Measurements from ENCODE around the gene XPR1. TPM values are rescaled to one million over a fixed set of nuclear protein-coding genes. Genes with fewer than 3 reads are reported as not detected.

XPR1 gene
- total RNA-seq, 1 donor = 25.7 TPM

DNA sequence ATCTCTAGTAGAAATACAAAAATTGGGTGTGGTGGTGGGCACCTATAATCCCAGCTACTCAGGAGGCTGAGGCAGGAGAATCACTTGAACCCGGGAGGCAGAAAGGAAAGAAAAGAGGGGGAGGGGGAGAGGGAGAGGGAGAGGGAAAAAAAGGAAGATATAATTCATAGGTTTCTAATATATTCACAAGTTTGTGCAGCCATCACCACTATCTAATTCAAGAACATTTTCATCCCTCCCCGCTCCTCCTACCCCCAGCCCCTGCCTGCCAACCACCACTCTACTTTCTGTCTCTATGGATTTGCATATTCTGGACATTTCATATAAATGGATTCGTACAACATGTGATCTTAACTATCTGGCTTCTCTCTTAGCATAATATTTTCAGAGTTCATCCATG, 147.8 kb downstream of the XPR1 start:
- Histone ChIP-seq H3K4me2 (ENCODE audit: insufficient read depth, low read length) (no peak overlapping the region), H3K4me3 (ENCODE audit: insufficient read depth, low read length) (no peak overlapping the region), H3K4me1 (ENCODE audit: insufficient read depth, low read length) (peaks cover under 1% of the 10 kb centered on the region), H3K27ac (ENCODE audit: low read depth, low read length) (no peak overlapping the region), H2AFZ (ENCODE audit: low read length) (no peak overlapping the region), H3K36me3 (ENCODE audit: insufficient read depth, low read length) (no peaks in the 10 kb centered on the region), H3K9me3 (ENCODE audit: low read depth, low read length) (no peaks in the 10 kb centered on the region), H4K20me1 (ENCODE audit: insufficient read depth, low read length) (no peaks in the 10 kb centered on the region), H3K27me3 (ENCODE audit: insufficient read depth, low read length) (no peaks in the 10 kb centered on the region), H3K79me2 (ENCODE audit: insufficient read depth, low read length) (peaks cover 3% of the 10 kb centered on the region)
- DNase-seq (ENCODE audit: insufficient read length, low spot score, missing footprints) = no peak
- TF ChIP-seq, protein P1, sequence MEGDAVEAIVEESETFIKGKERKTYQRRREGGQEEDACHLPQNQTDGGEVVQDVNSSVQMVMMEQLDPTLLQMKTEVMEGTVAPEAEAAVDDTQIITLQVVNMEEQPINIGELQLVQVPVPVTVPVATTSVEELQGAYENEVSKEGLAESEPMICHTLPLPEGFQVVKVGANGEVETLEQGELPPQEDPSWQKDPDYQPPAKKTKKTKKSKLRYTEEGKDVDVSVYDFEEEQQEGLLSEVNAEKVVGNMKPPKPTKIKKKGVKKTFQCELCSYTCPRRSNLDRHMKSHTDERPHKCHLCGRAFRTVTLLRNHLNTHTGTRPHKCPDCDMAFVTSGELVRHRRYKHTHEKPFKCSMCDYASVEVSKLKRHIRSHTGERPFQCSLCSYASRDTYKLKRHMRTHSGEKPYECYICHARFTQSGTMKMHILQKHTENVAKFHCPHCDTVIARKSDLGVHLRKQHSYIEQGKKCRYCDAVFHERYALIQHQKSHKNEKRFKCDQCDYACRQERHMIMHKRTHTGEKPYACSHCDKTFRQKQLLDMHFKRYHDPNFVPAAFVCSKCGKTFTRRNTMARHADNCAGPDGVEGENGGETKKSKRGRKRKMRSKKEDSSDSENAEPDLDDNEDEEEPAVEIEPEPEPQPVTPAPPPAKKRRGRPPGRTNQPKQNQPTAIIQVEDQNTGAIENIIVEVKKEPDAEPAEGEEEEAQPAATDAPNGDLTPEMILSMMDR (IDR thresholded peaks at IDR 0.05; ENCODE audit: extremely low read depth, low read depth, low read length) = no peak

DNA sequence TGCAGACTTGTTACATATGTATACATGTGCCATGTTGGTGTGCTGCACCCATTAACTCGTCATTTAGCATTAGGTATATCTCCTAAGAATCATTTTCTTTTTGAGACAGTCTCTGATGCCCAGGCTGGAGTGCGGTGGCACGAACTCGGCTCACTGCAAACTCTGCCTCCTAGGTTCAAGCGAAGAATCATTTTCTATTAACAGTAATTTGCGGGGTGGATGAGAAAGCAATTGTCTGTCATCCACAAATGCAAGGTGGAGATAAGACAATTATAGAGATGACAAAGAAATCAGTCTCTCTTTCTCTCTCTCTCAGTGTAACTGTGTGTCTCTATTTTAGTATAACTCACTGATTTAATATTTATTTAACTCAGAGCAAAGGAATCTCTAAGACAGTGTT, 149.9 kb downstream of the XPR1 start:
- DNase-seq (ENCODE audit: insufficient read length, low spot score, missing footprints) = no peak
- Histone ChIP-seq H3K79me2 (ENCODE audit: insufficient read depth, low read length) (no peaks in the 10 kb centered on the region), H3K9me3 (ENCODE audit: low read depth, low read length) (no peaks in the 10 kb centered on the region), H2AFZ (ENCODE audit: low read length) (no peak overlapping the region), H3K27me3 (ENCODE audit: insufficient read depth, low read length) (no peaks in the 10 kb centered on the region), H3K4me1 (ENCODE audit: insufficient read depth, low read length) (peaks cover 7% of the 10 kb centered on the region), H3K4me2 (ENCODE audit: insufficient read depth, low read length) (no peak overlapping the region), H3K36me3 (ENCODE audit: insufficient read depth, low read length) (no peaks in the 10 kb centered on the region), H4K20me1 (ENCODE audit: insufficient read depth, low read length) (no peaks in the 10 kb centered on the region), H3K27ac (ENCODE audit: low read depth, low read length) (no peak overlapping the region), H3K4me3 (ENCODE audit: insufficient read depth, low read length) (no peak overlapping the region)
- TF ChIP-seq, protein P1 (IDR thresholded peaks at IDR 0.05; ENCODE audit: extremely low read depth, low read depth, low read length) = no peak

DNA sequence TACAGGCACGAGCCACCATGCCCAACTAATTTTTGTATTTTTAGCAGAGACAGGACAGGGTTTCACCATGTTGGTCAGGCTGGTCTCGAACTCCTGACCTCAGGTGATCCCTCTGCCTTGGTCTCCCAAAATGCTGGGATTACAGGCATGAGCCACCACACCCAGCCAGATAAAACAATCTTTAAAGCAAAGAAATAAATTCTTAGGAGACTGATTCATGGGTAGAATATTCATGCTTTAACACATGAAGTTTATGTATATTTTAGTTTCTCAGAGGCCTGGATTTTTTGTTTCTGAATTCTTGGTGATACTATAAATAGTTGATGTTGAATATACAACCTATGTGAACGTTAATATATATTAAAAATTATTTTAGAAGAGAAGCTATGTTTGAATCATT, 153.5 kb downstream of the XPR1 start:
- Histone ChIP-seq H4K20me1 (ENCODE audit: insufficient read depth, low read length) (no peaks in the 10 kb centered on the region), H3K79me2 (ENCODE audit: insufficient read depth, low read length) (no peaks in the 10 kb centered on the region), H3K27me3 (ENCODE audit: insufficient read depth, low read length) (no peaks in the 10 kb centered on the region), H2AFZ (ENCODE audit: low read length) (no peak overlapping the region), H3K36me3 (ENCODE audit: insufficient read depth, low read length) (no peaks in the 10 kb centered on the region), H3K4me2 (ENCODE audit: insufficient read depth, low read length) (no peak overlapping the region), H3K27ac (ENCODE audit: low read depth, low read length) (peak overlapping the region; percentile 28), H3K4me3 (ENCODE audit: insufficient read depth, low read length) (no peak overlapping the region), H3K4me1 (ENCODE audit: insufficient read depth, low read length) (peaks cover 7% of the 10 kb centered on the region), H3K9me3 (ENCODE audit: low read depth, low read length) (no peaks in the 10 kb centered on the region)
- peak; percentile 1 for DNase-seq (ENCODE audit: insufficient read length, low spot score, missing footprints)
- TF ChIP-seq, protein P1 (IDR thresholded peaks at IDR 0.05; ENCODE audit: extremely low read depth, low read depth, low read length) = no peak

DNA sequence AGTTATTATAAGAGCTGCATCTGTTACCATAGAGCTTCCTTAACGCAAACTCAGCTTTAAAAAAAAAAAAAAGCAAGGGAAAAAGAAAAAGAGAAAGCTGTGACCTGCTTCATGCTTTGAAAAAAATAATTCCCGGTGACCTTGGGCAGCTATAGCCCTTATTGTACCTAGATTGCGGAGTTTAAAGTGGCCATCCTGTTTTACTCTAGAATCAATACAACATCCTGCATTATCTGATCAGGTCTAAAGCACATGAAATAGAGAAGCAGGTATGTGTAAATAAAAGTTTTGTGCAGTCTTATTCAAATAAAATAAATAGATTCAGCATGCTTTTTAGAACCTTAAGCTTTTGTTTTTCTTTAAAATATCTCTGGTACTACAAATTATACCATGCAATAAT, 154.1 kb downstream of the XPR1 start:
- H3K79me2 ChIP-seq (ENCODE audit: insufficient read depth, low read length) = no peaks in the 10 kb centered on the region
- DNase-seq (ENCODE audit: insufficient read length, low spot score, missing footprints) = no peak
- no peak overlapping the region for H3K4me2 ChIP-seq (ENCODE audit: insufficient read depth, low read length)
- no peaks in the 10 kb centered on the region for H3K36me3 ChIP-seq (ENCODE audit: insufficient read depth, low read length)
- peaks cover 7% of the 10 kb centered on the region for H3K4me1 ChIP-seq (ENCODE audit: insufficient read depth, low read length)
- no peaks in the 10 kb centered on the region for H3K9me3 ChIP-seq (ENCODE audit: low read depth, low read length)
- TF ChIP-seq, protein P1 (IDR thresholded peaks at IDR 0.05; ENCODE audit: extremely low read depth, low read depth, low read length) = no peak
- no peak overlapping the region for H2AFZ ChIP-seq (ENCODE audit: low read length)
- H4K20me1 ChIP-seq (ENCODE audit: insufficient read depth, low read length) = no peaks in the 10 kb centered on the region
- H3K4me3 ChIP-seq (ENCODE audit: insufficient read depth, low read length) = no peak overlapping the region
- H3K27me3 ChIP-seq (ENCODE audit: insufficient read depth, low read length) = no peaks in the 10 kb centered on the region
- H3K27ac ChIP-seq (ENCODE audit: low read depth, low read length) = no peak overlapping the region
